Right lobe of liver (tissue), 6 donors: Measurements from ENCODE around the gene PIRT. TPM values are rescaled to one million over a fixed set of nuclear protein-coding genes. Genes with fewer than 3 reads are reported as not detected.
"Not testable (repeated sequence)": the region's sequence is repeated elsewhere in the genome, so short reads cannot be mapped to it uniquely, and the experiment has no call there.

Experiments used
- ATAC-seq, 4 donors: fragments of 200-7000 bp; cut with Tn5 transposase; one replicate each; pipeline ENCODE4 v1.9.1; 2020; ENCODE audit warnings: mild to moderate bottlenecking in 4 of 4, moderate library complexity in 4 of 4
- DNase-seq, 3 donors: peaks; one replicate each; pipeline ENCODE4 v3.0.0-alpha.2; 2020
- H3K27ac ChIP-seq, 3 donors: fragments of 200-600 bp; one replicate each; pipeline ENCODE4 v1.8.0; 2022
- H3K27me3 ChIP-seq, 2 donors: fragments of 200-600 bp; one replicate each; pipeline ENCODE4 v1.8.0; 2022
- H3K36me3 ChIP-seq, 4 donors: fragments of 200-600 bp; sonication (generic) in 1 of 4; one replicate each; pipeline versions ENCODE4 v1.5.1 to v1.8.0; 2017 to 2022; ENCODE audit warnings: control low read depth in 1 of 4
- H3K4me1 ChIP-seq, 4 donors: fragments of 200-600 bp; sonication (generic) in 1 of 4; one replicate each; pipeline versions ENCODE4 v1.5.1 to v1.8.0; 2017 to 2022; ENCODE audit warnings: control low read depth in 1 of 4
- H3K4me3 ChIP-seq, 3 donors: fragments of 200-600 bp; one replicate each; pipeline ENCODE4 v1.8.0; 2022
- H3K9me3 ChIP-seq, 4 donors: fragments of 200-600 bp; sonication (generic) in 1 of 4; one replicate each; pipeline versions ENCODE4 v1.5.1 to v1.8.0; 2017 to 2022; ENCODE audit warnings: control low read depth in 1 of 4
- CTCF ChIP-seq, 4 donors: fragments of 200-600 bp in 3 of 4; fragments of 450-650 bp in 1 of 4; IDR thresholded peaks; one replicate each; pipeline versions ENCODE4 v1.5.1 to v1.8.0; 2016 to 2022; ENCODE audit warnings: antibody characterized with exemption in 4 of 4, mild to moderate bottlenecking in 2 of 4
- POLR2A ChIP-seq: fragments of 450-650 bp; IDR thresholded peaks from one replicate; pipeline ENCODE4 v1.6.1; 2017; ENCODE audit warnings: antibody characterized with exemption, mild to moderate bottlenecking
- WGBS: methylation state at CpG from one replicate; pipeline ENCODE4 v1.1.6; 2018; ENCODE audit warnings: low coverage, low lambda C conversion rate; ENCODE audit not compliant: insufficient coverage; ENCODE audit errors: missing lambda C conversion rate; 5-methylcytosine and 5-hydroxymethylcytosine counted together
- intact Hi-C, 2 donors: fragments of 100-400 bp; cut with DNase I; formaldehyde crosslinking; loops; one replicate each; pipeline versions ENCODE4 v1.11.2 to v1.14.1; 2022
- total RNA-seq, 6 experiments: library from RNA; depleted of rRNA in 2 of 6; stranded (reverse); fragments of >200 nt in 2 of 6; fragmentation: NEBNext Ultra II Directional in 3 of 6; extraction: Animal tissue kit (Norgen Biotek cat#: 25700) in 3 of 6; gene quantifications; one replicate each; pipeline versions ENCODE4 v1.1.0 to v1.2.4, GENCODE V29; 2016 to 2023
- donor health status: DM: no; HTN: yes; CAD: no.
- donor health status: DM: no; HTN: no; CAD: no.
- donor health status: DM: no; HTN: no; CAD: no.
- donor health status: DM: no; HTN: yes; CAD: no.
- donor health status: DM: no; HTN: yes; CAD: no.

PIRT gene
- total RNA-seq, 6 experiments from 2014 or later, result not detected

DNA sequence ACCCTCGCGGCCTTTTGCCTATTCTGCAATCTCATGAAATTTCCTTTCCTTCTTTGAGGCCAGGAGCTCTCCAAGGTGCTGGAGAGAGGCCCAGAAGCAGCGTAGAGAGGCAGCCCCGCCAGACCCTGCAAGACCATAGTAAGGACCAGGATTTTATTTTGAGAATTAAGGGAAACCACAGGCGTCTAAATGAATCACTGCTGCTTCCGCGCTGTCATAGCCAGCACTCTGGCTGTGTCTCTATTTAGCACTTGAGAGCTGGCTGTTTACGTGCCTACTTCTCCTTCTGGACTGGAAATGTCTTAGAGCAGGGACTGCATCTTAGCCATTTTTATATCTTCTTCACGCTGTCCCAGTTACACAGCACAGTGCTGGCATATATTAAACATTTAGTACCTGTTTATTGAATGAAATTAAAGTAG, 37.6 kb upstream of the PIRT start:
- intact Hi-C loops, result no loop called here
- ATAC-seq (no peak), DNase-seq (no peak)
- 28% methylated on average over 9 of the region's 9 CpGs for WGBS
- Histone ChIP-seq H3K4me1 (no peaks in the 10 kb centered on the region), H3K36me3 (no peaks in the 10 kb centered on the region), H3K9me3 (no peaks in the 10 kb centered on the region), H3K4me3 (no peak overlapping the region), H3K27ac (no peak overlapping the region), H3K27me3 (no peaks in the 10 kb centered on the region)
- TF ChIP-seq CTCF (IDR thresholded peaks at IDR 0.05), result no peak
- TF ChIP-seq POLR2A, result no peak

DNA sequence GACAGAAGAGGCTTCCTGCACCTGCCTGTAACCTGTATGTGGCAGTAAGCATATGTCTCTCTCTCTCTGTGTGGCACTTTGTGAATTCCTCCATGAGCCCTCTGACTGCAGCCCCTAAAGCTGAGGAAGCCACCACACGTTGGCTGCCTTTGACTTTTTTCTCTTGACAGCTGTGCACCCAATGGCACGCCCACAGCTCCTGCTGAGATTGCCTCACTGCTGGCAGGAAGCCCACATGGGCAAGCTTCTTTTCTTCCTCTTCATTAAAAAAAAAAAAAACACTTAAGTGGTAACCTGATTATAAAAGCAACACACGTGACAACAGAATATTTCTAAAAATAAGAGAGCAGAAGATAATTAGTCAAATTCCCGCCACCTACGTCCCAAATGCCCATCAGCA, 34.0 kb upstream of the PIRT start:
- DNase-seq (peak in 1 of 3 donors; percentile 37), ATAC-seq (no peak)
- Histone ChIP-seq H3K4me3 (no peak overlapping the region), H3K27me3 (no peaks in the 10 kb centered on the region), H3K4me1 (no peaks in the 10 kb centered on the region), H3K27ac (no peak overlapping the region), H3K36me3 (no peaks in the 10 kb centered on the region), H3K9me3 (no peaks in the 10 kb centered on the region)
- intact Hi-C loops, result no loop called here
- WGBS, result 32% methylated on average over 5 of the region's 5 CpGs
- TF ChIP-seq CTCF (IDR thresholded peaks at IDR 0.05), result no peak
- no peak for TF ChIP-seq POLR2A

GRCh38 chr17:10870336-10871050, 32.6 kb upstream of the PIRT start:
- no peak overlapping the region for H3K27ac ChIP-seq
- H3K9me3 ChIP-seq, result no peaks in the 10 kb centered on the region
- H3K27me3 ChIP-seq, result no peaks in the 10 kb centered on the region
- no peak for DNase-seq
- no peaks in the 10 kb centered on the region for H3K4me1 ChIP-seq
- TF ChIP-seq POLR2A (no peak), CTCF (IDR thresholded peaks at IDR 0.05) (no peak)
- 88% methylated on average over 8 of the region's 8 CpGs for WGBS
- no peaks in the 10 kb centered on the region for H3K36me3 ChIP-seq
- no peak overlapping the region for H3K4me3 ChIP-seq
- no peak for ATAC-seq
- intact Hi-C loops, result no loop called here

DNA sequence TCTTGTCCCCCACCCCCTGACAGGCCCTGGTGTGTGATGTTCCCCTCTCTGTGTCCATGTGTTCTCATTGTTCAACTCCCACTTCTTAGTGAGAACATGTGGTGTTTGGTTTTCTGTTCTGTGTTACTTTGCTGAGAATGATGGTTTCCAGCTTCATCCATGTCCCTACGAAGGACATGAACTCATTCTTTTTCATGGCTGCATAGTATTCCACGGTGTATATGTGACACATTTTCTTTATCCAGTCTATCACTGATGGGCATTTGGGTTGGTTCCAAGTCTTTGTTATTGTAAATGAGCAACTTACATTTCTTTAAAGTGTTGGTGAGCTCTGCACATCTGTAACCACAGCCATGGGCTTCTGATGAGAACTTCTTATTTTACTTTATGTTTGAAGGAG, 30.9 kb upstream of the PIRT start:
- H3K36me3 ChIP-seq, intact Hi-C loops, DNase-seq, H3K27ac ChIP-seq, H3K9me3 ChIP-seq, H3K4me1 ChIP-seq, H3K27me3 ChIP-seq, H3K4me3 ChIP-seq, ATAC-seq: not testable (repeated sequence)
- 57% methylated on average over 2 of the region's 2 CpGs for WGBS

DNA sequence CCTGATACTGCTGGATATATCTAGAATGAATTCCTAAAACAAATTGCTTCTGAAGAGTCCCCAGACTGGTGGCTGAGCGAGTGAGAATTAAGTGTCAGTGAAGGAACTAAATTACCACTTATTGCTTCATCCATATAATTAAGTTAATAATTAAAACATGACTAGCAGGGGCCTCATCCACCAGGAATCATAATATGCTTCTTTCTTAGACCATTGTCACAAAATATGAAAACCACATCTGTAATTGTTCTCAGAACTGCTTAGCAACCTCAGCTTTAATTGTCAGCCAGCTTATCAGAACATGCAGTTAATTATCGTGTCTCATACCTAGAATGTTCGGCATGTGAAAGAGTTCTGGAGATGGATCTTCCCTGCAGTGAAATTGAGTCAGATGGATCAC, 21.2 kb upstream of the PIRT start:
- no peak overlapping the region for H3K4me3 ChIP-seq
- H3K9me3 ChIP-seq, result no peaks in the 10 kb centered on the region
- DNase-seq, result no peak
- 81% methylated on average over 3 of the region's 3 CpGs for WGBS
- no peaks in the 10 kb centered on the region for H3K27me3 ChIP-seq
- no peak overlapping the region for H3K27ac ChIP-seq
- intact Hi-C loops, result no loop called here
- TF ChIP-seq CTCF (IDR thresholded peaks at IDR 0.05) (no peak), POLR2A (no peak)
- ATAC-seq, result no peak
- no peaks in the 10 kb centered on the region for H3K36me3 ChIP-seq
- no peaks in the 10 kb centered on the region for H3K4me1 ChIP-seq
